Measurements from ENCODE around the gene MCF2L.

The MCF2L gene

DNA sequence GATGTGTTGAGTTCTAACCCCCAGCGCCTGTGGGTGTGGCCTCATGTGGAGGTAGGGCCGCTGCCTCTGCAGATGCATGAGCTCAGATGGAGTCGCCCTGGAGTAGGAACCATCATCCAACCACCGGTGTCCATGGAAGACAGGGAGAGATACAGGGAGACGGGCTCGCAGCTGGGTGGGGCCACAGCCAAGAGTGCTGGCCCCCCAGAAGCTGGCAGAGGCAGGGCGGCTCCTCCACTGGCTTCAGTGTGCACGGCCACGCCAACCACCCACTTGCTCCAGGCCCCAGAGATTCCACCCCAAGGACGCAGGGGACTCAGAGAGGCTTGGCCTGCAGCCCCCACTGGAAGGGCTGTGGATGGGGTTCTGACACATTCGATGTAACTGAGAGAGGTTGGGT, 5.4 kb upstream of the MCF2L start:
- Histone ChIP-seq H2AFZ (ENCODE audit: low read depth, low read length, severe bottlenecking) (no peak overlapping the region), H3K27ac (ENCODE audit: low read depth, low read length) (no peak overlapping the region), H3K9ac (ENCODE audit: low read length) (no peak overlapping the region), H3K4me2 (ENCODE audit: low read depth, low read length, poor library complexity, severe bottlenecking) (no peak overlapping the region), H3K79me2 (ENCODE audit: insufficient read depth, low read length) (no peaks in the 10 kb centered on the region), H3F3A (ENCODE audit: insufficient read depth) (no peaks in the 10 kb centered on the region), H3K9me3 (ENCODE audit: insufficient read depth, low read length) (no peaks in the 10 kb centered on the region), H3K36me3 (ENCODE audit: low read length) (no peaks in the 10 kb centered on the region), H3K9me2 (replicated peaks; ENCODE audit: insufficient read depth, low read length) (no peaks in the 10 kb centered on the region), H4K20me1 (ENCODE audit: low read depth, low read length) (no peaks in the 10 kb centered on the region; the same call in 1 of the 2 replicates), H3K4me3 (ENCODE audit: insufficient read depth, low read length, poor library complexity, severe bottlenecking) (no peak overlapping the region), H3K27me3 (ENCODE audit: low read length) (no peaks in the 10 kb centered on the region)
- no peak for TF ChIP-seq CTCF (IDR thresholded peaks at IDR 0.05; ENCODE audit: insufficient read depth, low read length, poor library complexity, severe bottlenecking)
- TF ChIP-seq EZH2phosphoT487 (conservative IDR thresholded peaks at IDR 0.05; ENCODE audit: low read length): no peak

- Histone ChIP-seq H3K27ac (ENCODE audit: low read depth, low read length) (no peak overlapping the region), H2AFZ (ENCODE audit: low read depth, low read length, severe bottlenecking) (no peak overlapping the region), H4K20me1 (ENCODE audit: low read depth, low read length) (no peaks in the 10 kb centered on the region; the same call in 1 of the 2 replicates), H3F3A (ENCODE audit: insufficient read depth) (no peaks in the 10 kb centered on the region), H3K9me2 (replicated peaks; ENCODE audit: insufficient read depth, low read length) (no peaks in the 10 kb centered on the region), H3K79me2 (ENCODE audit: insufficient read depth, low read length) (no peaks in the 10 kb centered on the region), H3K4me3 (ENCODE audit: insufficient read depth, low read length, poor library complexity, severe bottlenecking) (no peak overlapping the region), H3K9ac (ENCODE audit: low read length) (no peak overlapping the region), H3K4me2 (ENCODE audit: low read depth, low read length, poor library complexity, severe bottlenecking) (no peak overlapping the region), H3K27me3 (ENCODE audit: low read length) (no peaks in the 10 kb centered on the region), H3K36me3 (ENCODE audit: low read length) (no peaks in the 10 kb centered on the region), H3K9me3 (ENCODE audit: insufficient read depth, low read length) (no peaks in the 10 kb centered on the region)
- TF ChIP-seq CTCF (IDR thresholded peaks at IDR 0.05; ENCODE audit: insufficient read depth, low read length, poor library complexity, severe bottlenecking): no peak
- no peak for TF ChIP-seq EZH2phosphoT487 (conservative IDR thresholded peaks at IDR 0.05; ENCODE audit: low read length)
These were observed 4.0 kb upstream of the MCF2L start for GRCh38 chr13:112964971-112965492.

- no peaks in the 10 kb centered on the region for H3K9me3 ChIP-seq (ENCODE audit: insufficient read depth, low read length)
- no peaks in the 10 kb centered on the region for H3K9me2 ChIP-seq (replicated peaks; ENCODE audit: insufficient read depth, low read length)
- no peak overlapping the region for H3K9ac ChIP-seq (ENCODE audit: low read length)
- no peaks in the 10 kb centered on the region; the same call in 1 of the 2 replicates for H4K20me1 ChIP-seq (ENCODE audit: low read depth, low read length)
- no peak for TF ChIP-seq CTCF (IDR thresholded peaks at IDR 0.05; ENCODE audit: insufficient read depth, low read length, poor library complexity, severe bottlenecking)
- TF ChIP-seq EZH2phosphoT487 (conservative IDR thresholded peaks at IDR 0.05; ENCODE audit: low read length): no peak
- H3F3A ChIP-seq (ENCODE audit: insufficient read depth): no peaks in the 10 kb centered on the region
- H3K27me3 ChIP-seq (ENCODE audit: low read length): no peaks in the 10 kb centered on the region
- H3K27ac ChIP-seq (ENCODE audit: low read depth, low read length): no peak overlapping the region
- H2AFZ ChIP-seq (ENCODE audit: low read depth, low read length, severe bottlenecking): no peak overlapping the region
- no peak overlapping the region for H3K4me3 ChIP-seq (ENCODE audit: insufficient read depth, low read length, poor library complexity, severe bottlenecking)
- no peaks in the 10 kb centered on the region for H3K79me2 ChIP-seq (ENCODE audit: insufficient read depth, low read length)
- H3K36me3 ChIP-seq (ENCODE audit: low read length): no peaks in the 10 kb centered on the region
- no peak overlapping the region for H3K4me2 ChIP-seq (ENCODE audit: low read depth, low read length, poor library complexity, severe bottlenecking)
These were observed 3.4 kb upstream of the MCF2L start for GRCh38 chr13:112965573-112966115.
